Small intestine (tissue), 7 donors: ENCODE measurements around the gene CCDC102B. TPM values are rescaled to one million over a fixed set of nuclear protein-coding genes. Genes with fewer than 3 reads are reported as not detected.

ENCODE experiments used
- DNase-seq, 2 donors: peaks; one replicate each; pipeline versions ENCODE4 v3.0.0 to v3.0.0-alpha.2; 2013
- FAIRE-seq: peaks from 2 replicates; lab custom pipeline; 2012; peaks lifted over from hg19 to GRCh38; lab: Jason Lieb, UNC
- H3K27ac ChIP-seq, 3 donors: one replicate each; pipeline ENCODE4 v1.5.1; 2013; ENCODE audit warnings: low read length in 2 of 3, mild to moderate bottlenecking in 2 of 3, control low read depth in 1 of 3, inconsistent platforms in 1 of 3, low read depth in 1 of 3, moderate library complexity in 1 of 3
- H3K27me3 ChIP-seq, 3 donors: one replicate each; pipeline ENCODE4 v1.6.1; 2013; ENCODE audit warnings: low read length in 3 of 3, inconsistent platforms in 1 of 3; ENCODE audit not compliant: control insufficient read depth in 3 of 3, insufficient read depth in 3 of 3
- H3K36me3 ChIP-seq, 3 donors: one replicate each; pipeline ENCODE4 v1.6.1; 2013; ENCODE audit warnings: low read length in 3 of 3, inconsistent platforms in 1 of 3, low read depth in 1 of 3, mild to moderate bottlenecking in 1 of 3, moderate library complexity in 1 of 3; ENCODE audit not compliant: control insufficient read depth in 3 of 3, insufficient read depth in 2 of 3
- H3K4me1 ChIP-seq, 3 donors: one replicate each; pipeline ENCODE4 v1.6.1; 2013; ENCODE audit warnings: low read length in 2 of 3, inconsistent platforms in 1 of 3, low read depth in 1 of 3, mild to moderate bottlenecking in 1 of 3, moderate library complexity in 1 of 3; ENCODE audit not compliant: control insufficient read depth in 3 of 3, insufficient read depth in 2 of 3
- H3K4me3 ChIP-seq, 3 donors: one replicate each; pipeline ENCODE4 v1.5.1; 2013; ENCODE audit warnings: low read length in 3 of 3, control low read depth in 1 of 3, inconsistent platforms in 1 of 3, low read depth in 1 of 3, mild to moderate bottlenecking in 1 of 3, moderate library complexity in 1 of 3
- H3K9me3 ChIP-seq, 2 donors: one replicate each; pipeline ENCODE4 v1.6.1; 2013; ENCODE audit warnings: low read depth in 1 of 2, low read length in 1 of 2; ENCODE audit not compliant: control insufficient read depth in 2 of 2, insufficient read depth in 1 of 2
- WGBS, 3 donors: extraction: QIAGEN DNeasy Blood & Tissue Kit; methylation state at CpG; one replicate each; pipeline ENCODE4 v1.1.7; 2013; 5-methylcytosine and 5-hydroxymethylcytosine counted together
- polyA plus RNA-seq, 4 donors: library from polyadenylated mRNA; stranded (reverse) in 3 of 4; unstranded in 1 of 4; fragments of 200-250 nt in 3 of 4; fragments of 120-200 nt in 1 of 4; gene quantifications; one replicate each; pipeline versions ENCODE4 v1.2.1 to v1.2.3, GENCODE V29; 2013
- donor health status: healthy with polysubstance abuse.
- donor health status: control.
- donor health status: control.
- donor health status: Bipolar disorder and iron deficiency.
- donor health status: healthy.

Gene CCDC102B
- polyA plus RNA-seq, 4 donors, result 0.45 to 5.7 (median 3.1) TPM

GRCh38 chr18:68833756-68834155 lies 35.9 kb downstream of the CCDC102B start:
- FAIRE-seq (no peak), DNase-seq (no peak)
- H3K4me1 ChIP-seq, result no peaks in the 10 kb centered on the region
- no peak overlapping the region for H3K27ac ChIP-seq
- H3K36me3 ChIP-seq, result no peaks in the 10 kb centered on the region
- no peaks in the 10 kb centered on the region for H3K9me3 ChIP-seq
- no peaks in the 10 kb centered on the region for H3K27me3 ChIP-seq
- H3K4me3 ChIP-seq, result no peak overlapping the region
- 51 to 75% (median 60%) methylated on average over 5 of the region's 5 CpGs for WGBS, 3 donors

GRCh38 chr18:68837665-68838451 lies 40.0 kb downstream of the CCDC102B start:
- no peak overlapping the region for H3K4me3 ChIP-seq
- no peaks in the 10 kb centered on the region for H3K4me1 ChIP-seq
- H3K27me3 ChIP-seq, result no peaks in the 10 kb centered on the region
- H3K36me3 ChIP-seq, result no peaks in the 10 kb centered on the region
- H3K9me3 ChIP-seq, result no peaks in the 10 kb centered on the region
- WGBS, 3 donors, result 70 to 77% (median 77%) methylated on average over 7 of the region's 7 CpGs
- DNase-seq (no peak), FAIRE-seq (no peak)
- peak overlapping the region in 1 of 3 donors; percentile 45 for H3K27ac ChIP-seq

- H3K27me3 ChIP-seq, result no peaks in the 10 kb centered on the region
- no peaks in the 10 kb centered on the region for H3K36me3 ChIP-seq
- no peak for DNase-seq
- H3K9me3 ChIP-seq, result no peaks in the 10 kb centered on the region
- no peak overlapping the region for H3K27ac ChIP-seq
- no peak overlapping the region for H3K4me3 ChIP-seq
- no peak for FAIRE-seq
- 66 to 84% (median 73%) methylated on average over 4 of the region's 4 CpGs for WGBS, 3 donors
- no peaks in the 10 kb centered on the region for H3K4me1 ChIP-seq
These were observed 41.8 kb downstream of the CCDC102B start for GRCh38 chr18:68839701-68840100.

- no peak for FAIRE-seq
- no peak for DNase-seq
These were observed 42.8 kb downstream of the CCDC102B start for GRCh38 chr18:68840554-68841263.

GRCh38 chr18:68841301-68841700 lies 43.4 kb downstream of the CCDC102B start:
- no peak for DNase-seq
- Histone ChIP-seq H3K36me3 (no peaks in the 10 kb centered on the region), H3K9me3 (no peaks in the 10 kb centered on the region), H3K27me3 (no peaks in the 10 kb centered on the region), H3K4me3 (no peak overlapping the region), H3K27ac (no peak overlapping the region), H3K4me1 (no peaks in the 10 kb centered on the region)
- no peak for FAIRE-seq

More at GRCh38 chr18:68840554-68841263, 42.8 kb downstream of the CCDC102B start:
- no peak overlapping the region for H3K27ac ChIP-seq
- H3K27me3 ChIP-seq, result no peaks in the 10 kb centered on the region
- no peaks in the 10 kb centered on the region for H3K4me1 ChIP-seq
- no peak overlapping the region for H3K4me3 ChIP-seq
- WGBS, 3 donors, result 56 to 71% (median 70%) methylated on average over 7 of the region's 7 CpGs
- no peaks in the 10 kb centered on the region for H3K36me3 ChIP-seq
- no peaks in the 10 kb centered on the region for H3K9me3 ChIP-seq

- WGBS, 3 donors, result 74 to 83% (median 76%) methylated on average over 2 of the region's 2 CpGs
- Histone ChIP-seq H3K4me3 (no peak overlapping the region), H3K27me3 (no peaks in the 10 kb centered on the region), H3K4me1 (no peaks in the 10 kb centered on the region), H3K27ac (no peak overlapping the region), H3K9me3 (no peaks in the 10 kb centered on the region), H3K36me3 (no peaks in the 10 kb centered on the region)
- FAIRE-seq (no peak), DNase-seq (no peak)
These were observed 45.1 kb downstream of the CCDC102B start for GRCh38 chr18:68842951-68843350.

GRCh38 chr18:68843473-68844089 lies 45.7 kb downstream of the CCDC102B start:
- 47 to 83% (median 64%) methylated on average over 2 of the region's 2 CpGs for WGBS, 3 donors
- Histone ChIP-seq H3K9me3 (no peaks in the 10 kb centered on the region), H3K36me3 (no peaks in the 10 kb centered on the region), H3K4me1 (no peaks in the 10 kb centered on the region), H3K27ac (no peak overlapping the region), H3K27me3 (no peaks in the 10 kb centered on the region), H3K4me3 (no peak overlapping the region)
- DNase-seq, result no peak
- no peak for FAIRE-seq

GRCh38 chr18:68847219-68847837 lies 49.4 kb downstream of the CCDC102B start:
- FAIRE-seq, result peak; percentile 41

More at GRCh38 chr18:68847219-68847837, 49.4 kb downstream of the CCDC102B start:
- Histone ChIP-seq H3K36me3 (no peaks in the 10 kb centered on the region), H3K4me3 (no peak overlapping the region), H3K27ac (no peak overlapping the region), H3K9me3 (no peaks in the 10 kb centered on the region), H3K27me3 (no peaks in the 10 kb centered on the region), H3K4me1 (no peaks in the 10 kb centered on the region)
- DNase-seq, result peak; percentile 5 to 21
- 32 to 50% (median 35%) methylated on average over 3 of the region's 3 CpGs for WGBS, 3 donors
